Gastrocnemius medialis (tissue), 4 donors: ENCODE data around the gene SCTR.

Source experiments
- CTCF ChIP-seq, 5 experiments: fragments of 450-650 bp in 3 of 5; fragments of 200-600 bp in 2 of 5; sonication (generic) in 2 of 5; IDR thresholded peaks in 4 of 5; conservative IDR thresholded peaks in 1 of 5; 1 replicate in 4 of 5; 2 replicates in 1 of 5; pipeline ENCODE4 v1.5.1; 2016 to 2019; ENCODE audit warnings: antibody characterized with exemption in 5 of 5, mild to moderate bottlenecking in 3 of 5, moderate library complexity in 3 of 5
- POLR2A ChIP-seq, 2 donors: fragments of 450-650 bp; IDR thresholded peaks; one replicate each; pipeline ENCODE4 v1.6.1; 2017; ENCODE audit warnings: antibody characterized with exemption in 2 of 2, mild to moderate bottlenecking in 2 of 2, moderate library complexity in 2 of 2

- no peak for TF ChIP-seq CTCF (IDR thresholded peaks at IDR 0.05 in 4 of 5, conservative IDR thresholded peaks at IDR 0.05 in 1 of 5)
- no peak for TF ChIP-seq POLR2A (IDR thresholded peaks at IDR 0.05)
Observed at GRCh38 chr2:119453972-119454593, 70.2 kb downstream of the SCTR start.
